GM12891 (cell line): Measurements from ENCODE around the gene KIFC3.

Source experiments
- PAX5 ChIP-seq: IDR thresholded peaks from 2 replicates; pipeline ENCODE4 v1.6.1; 2011; ENCODE audit warnings: low read length, moderate library complexity, mild to moderate bottlenecking; ENCODE audit not compliant: insufficient read depth, severe bottlenecking
- POLR2A ChIP-seq: IDR thresholded peaks from 2 replicates; pipeline ENCODE4 v1.6.1; 2011; ENCODE audit warnings: low read depth, low read length, control low read depth
- POLR2AphosphoS5 ChIP-seq: IDR thresholded peaks from 2 replicates; pipeline ENCODE4 v1.6.1; 2011; ENCODE audit warnings: low read depth, low read length, control low read depth
- SPI1 ChIP-seq: IDR thresholded peaks from 2 replicates; pipeline ENCODE4 v1.6.1; 2011; ENCODE audit warnings: low read depth, low read length, control low read depth
- TAF1 ChIP-seq: IDR thresholded peaks from 2 replicates; pipeline ENCODE4 v1.6.1; 2011; ENCODE audit warnings: low read depth, low read length, control low read depth

DNA sequence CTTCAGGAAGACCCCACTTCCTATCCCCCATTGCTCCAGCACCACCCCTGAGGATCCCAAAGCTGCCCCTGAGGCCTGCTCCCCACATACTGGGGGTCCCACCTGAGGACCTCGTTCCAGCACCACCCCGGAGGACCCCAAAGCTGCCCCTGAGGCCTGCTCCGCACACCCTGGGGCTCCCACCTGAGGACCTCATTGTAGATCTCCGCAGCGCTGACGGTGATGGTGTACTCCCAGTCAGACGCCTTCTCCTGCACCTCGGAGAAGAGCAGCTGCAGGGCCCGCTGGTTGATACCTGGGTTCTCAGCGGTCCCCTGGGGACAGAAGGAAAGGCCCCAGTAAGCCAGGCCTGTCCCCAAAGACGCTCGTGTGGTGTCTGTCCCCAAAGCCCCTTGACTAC lies 40.3 kb downstream of the KIFC3 start:
- TF ChIP-seq POLR2A (no peak), TAF1 (no peak), POLR2AphosphoS5 (no peak), PAX5 (no peak), SPI1 (no peak)
